ENCODE results near the gene KIF5A.
"Not testable (repeated sequence)": the region's sequence is repeated elsewhere in the genome, so short reads cannot be mapped to it uniquely, and the experiment has no call there.

The KIF5A gene

GRCh38 chr12:57585156-57585555 is 35.3 kb downstream of the KIF5A start:
- no peak for DNase-seq

DNA sequence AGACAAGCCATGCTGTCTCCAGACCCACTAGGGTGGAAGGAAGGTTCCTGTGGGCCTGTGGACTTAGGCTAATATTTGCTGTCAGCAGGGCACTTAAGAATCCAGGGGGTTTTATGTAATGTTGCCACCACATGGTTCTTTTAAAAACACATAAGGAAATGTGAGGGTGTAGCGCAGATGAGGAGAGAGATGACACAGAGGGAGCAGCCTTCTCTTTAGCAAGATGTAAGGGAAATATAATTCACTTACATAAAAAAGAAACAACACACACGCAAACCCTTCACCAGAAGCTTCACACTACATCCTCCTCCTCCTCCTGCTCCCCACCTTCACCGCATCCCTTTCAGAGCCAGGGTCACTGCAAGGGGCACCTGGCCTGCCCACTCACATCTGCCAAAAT is 36.3 kb downstream of the KIF5A start:
- DNase-seq: no peak

DNA sequence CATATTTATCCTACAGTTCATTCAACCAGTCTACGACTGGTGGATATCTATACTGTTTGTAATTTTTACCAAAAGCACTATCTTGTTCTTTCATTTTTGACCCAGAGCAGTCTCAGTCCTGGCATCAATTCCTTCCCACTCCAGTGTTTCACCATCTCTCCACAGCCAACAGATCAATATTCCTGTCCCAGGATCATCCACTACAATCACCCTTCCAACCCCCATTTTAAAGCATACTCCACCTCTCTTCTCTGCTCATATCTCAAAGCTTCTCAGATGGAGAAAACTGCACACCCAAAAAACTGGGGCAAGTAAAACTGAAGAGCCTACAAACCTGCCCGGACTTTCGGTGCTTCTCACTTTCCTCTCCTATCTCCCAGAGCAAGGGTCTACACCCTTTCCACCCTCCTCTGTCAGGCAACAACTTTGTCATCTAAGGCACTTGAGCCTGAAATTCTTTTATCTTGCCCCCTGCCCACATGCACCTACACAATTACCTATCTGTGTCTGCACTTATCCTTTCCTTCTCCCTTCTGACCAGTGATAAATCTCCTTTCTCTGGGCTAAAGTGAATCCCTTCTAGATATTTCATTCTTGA is 37.1 kb downstream of the KIF5A start:
- no peak for DNase-seq

DNA sequence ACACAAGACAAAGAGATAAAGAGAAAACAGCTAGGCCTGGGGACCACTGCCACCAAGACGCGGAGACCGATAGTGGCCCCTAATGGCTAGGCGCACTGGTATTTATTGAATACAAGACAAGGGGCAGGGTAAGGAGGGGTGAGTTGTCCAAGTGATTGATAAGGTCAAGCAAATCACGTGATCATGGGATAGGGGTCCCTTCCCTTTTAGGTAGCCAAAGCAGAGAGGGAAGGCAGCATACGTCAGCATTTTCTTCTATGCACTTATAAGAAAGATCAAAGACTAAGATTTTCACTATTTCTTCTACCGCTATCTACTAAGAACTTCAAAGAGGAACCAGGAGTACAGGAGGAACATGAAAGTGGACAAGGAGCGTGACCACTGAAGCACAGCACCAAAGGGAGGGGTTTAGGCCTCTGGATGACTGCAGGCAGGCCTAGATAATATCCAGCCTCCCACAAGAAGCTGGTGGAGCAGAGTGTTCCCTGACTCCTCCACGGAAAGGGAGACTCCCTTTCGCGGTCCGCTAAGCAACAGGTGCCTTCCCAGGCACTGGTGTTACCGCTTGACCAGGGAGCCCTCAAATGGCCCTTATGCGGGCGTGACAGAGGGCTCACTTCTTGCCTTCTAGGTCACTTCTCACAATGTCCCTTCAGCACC is 39.2 kb downstream of the KIF5A start:
- DNase-seq: not testable (repeated sequence)

- DNase-seq: no peak
Observed at GRCh38 chr12:57590479-57590863, 40.6 kb downstream of the KIF5A start.

- DNase-seq: peak; percentile 67
Observed at GRCh38 chr12:57590864-57591781, 41.3 kb downstream of the KIF5A start, which contains the start of gene PIP4K2C. Gene PIP4K2C, plus strand, starts transcription at chr12:57591192. Its CDS starts 98 bp downstream, at chr12:57591290.

DNA sequence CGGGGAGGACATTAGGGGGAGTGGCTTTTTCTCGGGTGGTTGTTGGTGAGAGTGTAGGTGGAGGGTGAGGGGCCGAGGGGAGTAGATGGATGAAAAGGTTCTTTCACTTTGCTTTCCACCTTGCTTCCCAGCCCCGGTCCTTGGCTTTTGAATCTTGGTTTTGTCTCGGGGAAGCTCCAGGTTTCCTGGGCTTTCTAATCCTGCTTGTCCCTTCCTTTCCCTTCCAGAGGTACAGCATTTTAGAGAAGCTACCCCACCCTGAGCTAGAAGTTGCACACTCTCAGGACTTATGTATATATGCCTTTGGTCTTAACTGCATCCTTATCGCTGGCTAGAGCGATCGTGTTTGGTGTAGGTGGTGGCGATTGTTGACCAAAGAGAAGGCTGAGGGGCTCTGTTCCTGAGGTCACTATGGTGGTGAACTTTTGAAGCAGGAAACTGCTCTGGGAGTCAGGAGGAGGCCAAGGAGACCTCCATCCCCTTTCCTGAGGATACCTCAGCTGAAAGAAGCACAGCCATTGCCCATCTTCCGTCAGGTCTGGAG is 42.0 kb downstream of the KIF5A start:
- DNase-seq: no peak

DNA sequence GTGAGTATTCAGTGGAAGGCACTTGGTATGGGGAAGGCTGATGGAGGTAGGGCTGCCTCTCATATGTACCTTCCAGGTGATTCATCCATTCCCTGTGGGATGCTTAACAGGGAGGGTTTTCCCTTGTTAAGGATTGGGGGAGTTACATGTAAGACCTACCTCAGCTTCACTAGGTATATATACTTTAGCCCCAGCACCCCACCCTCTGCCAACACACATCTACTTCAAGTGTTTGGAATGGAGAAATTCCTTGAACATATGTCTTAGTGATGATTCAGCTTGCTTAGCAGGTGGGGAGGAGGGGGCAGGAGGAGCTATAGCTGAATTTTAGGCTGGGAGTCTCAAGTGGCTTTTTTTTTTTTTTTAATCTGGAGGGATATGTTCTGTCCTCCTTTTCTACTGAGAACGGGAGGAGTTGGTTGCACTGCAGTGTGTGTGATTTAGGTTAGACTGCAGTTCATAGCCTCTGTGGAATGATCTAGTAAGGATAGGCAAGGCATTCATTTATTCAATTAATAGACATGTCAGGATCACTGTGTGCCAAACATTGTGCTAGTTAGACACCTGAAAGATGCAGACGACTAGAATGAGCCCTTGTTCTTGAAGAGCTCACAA is 42.8 kb downstream of the KIF5A start:
- DNase-seq: no peak

DNA sequence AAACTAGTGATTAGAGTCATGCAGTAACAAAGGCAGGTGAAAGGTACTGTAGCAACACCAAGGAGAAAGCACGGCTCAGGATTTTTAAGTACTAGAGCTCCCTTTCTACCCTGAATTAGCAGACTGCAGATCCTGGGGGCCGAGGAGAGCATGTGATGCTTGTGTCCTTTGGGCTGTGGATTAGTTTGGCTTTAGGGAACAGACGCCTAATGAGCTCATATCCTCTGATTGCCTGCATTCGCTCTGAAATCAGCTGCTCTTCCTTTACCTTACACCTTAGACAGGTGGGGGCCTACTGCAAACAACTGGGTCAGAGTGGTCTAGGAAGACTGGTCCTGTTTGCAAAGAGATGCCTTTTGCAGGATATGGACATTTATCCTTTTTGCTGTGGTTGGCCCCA is 43.3 kb downstream of the KIF5A start:
- no peak for DNase-seq

- DNase-seq: no peak
Observed at GRCh38 chr12:57600395-57600794, 50.6 kb downstream of the KIF5A start.

DNA sequence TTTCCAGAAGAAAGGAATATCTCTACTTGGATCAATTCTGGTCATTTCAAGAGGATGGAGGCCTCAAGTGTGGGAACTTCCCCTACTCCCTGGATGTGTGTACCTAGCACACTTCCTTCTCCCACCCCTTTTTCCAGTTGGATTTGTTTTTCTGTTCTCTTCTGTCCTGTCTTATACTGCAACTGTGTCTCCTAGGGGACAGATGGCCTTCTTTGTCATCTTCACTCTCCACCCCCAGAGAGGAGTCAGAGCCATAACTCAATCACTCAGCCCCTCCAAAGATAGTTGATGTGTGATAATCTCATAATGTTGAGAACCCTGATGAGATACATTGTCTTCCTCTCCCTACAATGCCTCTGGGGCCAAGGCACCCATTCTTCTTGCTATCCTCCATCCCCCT is 52.7 kb downstream of the KIF5A start:
- DNase-seq: no peak

- DNase-seq: no peak
Observed at GRCh38 chr12:57603324-57603723, 53.5 kb downstream of the KIF5A start.

DNA sequence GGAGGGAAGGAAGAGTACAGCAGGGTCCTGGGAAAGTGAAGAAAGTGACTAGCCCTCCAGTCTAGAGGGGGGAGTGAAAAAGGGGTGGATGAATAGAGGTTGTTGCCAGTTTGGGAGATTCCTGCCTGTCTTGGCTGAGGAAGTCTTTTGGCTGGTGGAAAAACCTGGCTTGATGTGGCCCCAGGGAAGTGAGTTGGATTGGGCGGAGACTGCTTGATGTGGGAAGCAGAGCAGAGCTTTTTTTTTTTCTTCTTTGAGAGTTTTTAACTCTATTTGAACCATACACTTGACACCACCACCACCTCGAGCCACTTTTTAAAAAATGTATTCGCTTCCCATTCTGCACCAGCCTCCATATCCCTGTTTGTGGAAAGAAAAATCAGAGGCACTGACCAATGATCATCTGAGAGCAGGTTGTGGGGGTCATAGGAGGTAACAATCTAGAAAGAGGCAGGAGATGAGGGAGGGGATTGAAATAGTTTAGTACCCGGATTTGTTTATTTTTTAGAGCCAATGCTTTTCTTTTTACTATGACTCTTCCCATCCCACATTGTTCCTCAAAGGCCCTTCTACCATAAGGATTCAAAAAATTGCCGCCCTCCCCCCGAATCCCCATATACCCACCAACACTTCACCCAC is 54.1 kb downstream of the KIF5A start:
- DNase-seq: no peak

DNA sequence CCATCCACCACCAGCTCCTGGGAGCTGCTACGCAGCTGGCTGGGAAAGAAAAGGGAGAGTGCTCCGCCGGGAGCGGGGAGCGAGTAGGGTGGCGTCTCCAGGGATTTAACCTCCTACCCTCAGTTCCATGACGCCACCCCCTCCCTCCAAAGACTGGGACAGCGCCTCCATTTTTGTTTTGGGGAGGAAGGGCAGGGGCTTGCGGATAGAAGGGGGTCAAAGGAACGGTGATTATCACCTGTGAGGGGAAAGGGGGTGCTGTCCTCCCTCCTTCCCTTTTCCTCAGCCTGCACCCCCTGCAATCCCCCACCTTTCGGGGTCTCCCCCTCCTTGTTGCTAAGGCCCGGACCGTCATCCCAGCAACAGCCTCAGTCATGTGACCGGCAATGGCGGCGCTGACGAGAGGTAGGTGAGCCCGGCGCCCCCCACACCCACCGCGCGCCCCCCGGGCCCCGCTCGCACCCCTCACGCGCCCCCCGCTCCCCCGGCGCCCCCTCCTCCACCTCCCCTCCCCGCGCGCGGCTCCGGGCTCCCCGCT is 54.7 kb downstream of the KIF5A start, which contains the start of gene DTX3:
TSS of gene DTX3 (plus strand) at position 371 of the 538 bp plus-strand sequence. CDS start 1,694 bp downstream, outside the sequence.
- DNase-seq: no peak

DNA sequence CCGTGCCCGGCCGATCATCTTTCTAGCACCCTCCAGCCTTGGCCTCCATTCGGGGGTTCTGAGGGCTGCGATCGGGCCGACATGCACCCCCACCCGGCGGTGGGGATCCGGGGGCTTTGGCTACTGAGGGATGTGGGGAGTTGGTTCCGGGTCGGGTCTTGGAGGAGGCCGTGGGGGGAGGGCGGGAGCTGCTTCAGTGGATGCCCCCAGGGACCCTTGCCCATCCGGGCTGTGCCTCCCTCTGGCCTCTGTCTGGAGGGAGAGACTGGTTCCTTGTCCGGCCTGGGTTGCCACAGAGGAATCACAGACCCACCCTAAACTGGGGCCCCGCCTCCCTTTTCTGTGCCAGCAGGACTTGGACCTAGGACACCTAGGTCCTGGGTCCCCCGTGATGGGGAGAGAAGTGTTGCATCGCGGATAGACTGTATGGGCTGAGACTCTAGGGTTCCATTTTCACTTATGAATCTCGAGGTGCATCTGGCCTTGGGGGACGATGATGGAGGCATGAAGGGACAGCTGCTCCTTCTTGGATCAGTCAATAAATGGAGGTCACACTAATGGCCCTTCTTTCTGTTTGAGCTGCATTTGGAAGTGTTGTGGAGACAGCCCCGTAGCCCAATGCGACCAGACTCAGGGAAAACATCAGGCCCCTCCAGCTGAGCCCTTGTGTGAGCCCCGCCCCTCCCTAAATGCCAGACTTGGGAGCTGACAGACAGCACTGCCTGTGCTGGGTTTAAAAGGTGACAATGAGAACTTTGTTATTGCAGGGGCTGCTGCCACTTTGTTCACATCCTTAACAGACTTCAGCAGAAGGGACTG is 55.4 kb downstream of the KIF5A start:
- DNase-seq: no peak

- no peak for DNase-seq
Observed at GRCh38 chr12:57605811-57606311, 56.0 kb downstream of the KIF5A start.

GRCh38 chr12:57606399-57606798 is 56.6 kb downstream of the KIF5A start:
- DNase-seq: no peak

DNA sequence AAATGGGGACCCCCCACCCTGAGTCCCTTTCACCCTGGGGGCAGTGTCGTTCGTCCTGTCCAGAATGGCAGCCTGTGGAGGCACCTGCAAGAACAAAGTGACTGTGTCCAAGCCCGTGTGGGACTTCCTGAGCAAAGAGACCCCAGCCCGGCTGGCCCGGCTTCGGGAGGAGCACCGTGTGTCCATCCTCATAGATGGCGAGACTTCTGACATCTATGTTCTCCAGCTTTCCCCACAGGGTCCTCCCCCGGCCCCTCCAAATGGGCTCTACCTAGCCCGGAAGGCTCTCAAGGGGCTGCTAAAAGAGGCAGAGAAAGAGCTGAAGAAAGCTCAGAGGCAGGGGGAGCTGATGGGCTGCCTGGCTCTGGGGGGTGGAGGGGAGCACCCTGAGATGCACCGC is 57.0 kb downstream of the KIF5A start:
- no peak for DNase-seq

- DNase-seq: no peak
Observed at GRCh38 chr12:57607958-57608663, 58.3 kb downstream of the KIF5A start.

GRCh38 chr12:57609101-57609780 is 59.4 kb downstream of the KIF5A start:
- DNase-seq: no peak

All from NCI-H2029 treated with DMSO at 0.1 percent for 48 hours (cell line).